K562 (cell line): ENCODE data around the gene SARS2. TPM values are rescaled to one million over a fixed set of nuclear protein-coding genes. Genes with fewer than 3 reads are reported as not detected.

Source experiments
- CXXC5 ChIP-seq: fragments of 250-450 bp; sonication (Bioruptor Pico); IDR thresholded peaks from 2 replicates; pipeline ENCODE4 v1.8.0; 2022; ENCODE audit warnings: inconsistent platforms, mild to moderate bottlenecking, moderate library complexity
- DACH1 ChIP-seq: fragments of 450-650 bp; IDR thresholded peaks from 2 replicates; pipeline ENCODE4 v1.6.1; 2018; ENCODE audit not compliant: partially characterized antibody
- KDM5B ChIP-seq: fragments of 200-600 bp; sonication (generic); IDR thresholded peaks from 2 replicates; pipeline ENCODE4 v1.6.1; 2012; ENCODE audit warnings: low read depth, mild to moderate bottlenecking, moderate library complexity, low read length, control low read depth, inconsistent platforms; ENCODE audit not compliant: insufficient replicate concordance
- KLF16 ChIP-seq: IDR thresholded peaks from 2 replicates; pipeline ENCODE4 v1.6.1; 2016; ENCODE audit warnings: antibody characterized with exemption
- MYC ChIP-seq, 2 experiments: fragments of 250-450 bp in 1 of 2; sonication (Bioruptor Pico) in 1 of 2; IDR thresholded peaks; 2 replicates each; pipeline versions ENCODE4 v1.5.1 to v1.6.1; 2012 to 2021; ENCODE audit warnings: low read depth in 2 of 2, borderline replicate concordance in 1 of 2, improper control_type of control experiment in 1 of 2, low read length in 1 of 2, mild to moderate bottlenecking in 1 of 2, moderate library complexity in 1 of 2
- NONO ChIP-seq, 2 experiments: fragments of 200-400 bp in 1 of 2; fragments of 450-650 bp in 1 of 2; formaldehyde crosslinking in 1 of 2; IDR thresholded peaks; 2 replicates each; pipeline ENCODE4 v1.6.1; 2017; ENCODE audit warnings: low read depth in 2 of 2, mild to moderate bottlenecking in 2 of 2, moderate library complexity in 2 of 2, low read length in 1 of 2
- NR2C1 ChIP-seq, 2 experiments: fragments of 450-650 bp; IDR thresholded peaks; 2 replicates each; pipeline ENCODE4 v1.6.1; 2017; ENCODE audit warnings: mild to moderate bottlenecking in 2 of 2, antibody characterized with exemption in 1 of 2, inconsistent platforms in 1 of 2, missing compliant biosample characterization in 1 of 2, missing genetic modification characterization in 1 of 2
- POLR2A ChIP-seq: fragments of 450-650 bp; conservative IDR thresholded peaks from 2 replicates; pipeline ENCODE4 v1.6.1; 2016
- SAP30 ChIP-seq: fragments of 200-600 bp; sonication (generic); IDR thresholded peaks from 2 replicates; pipeline ENCODE4 v1.6.1; 2012; ENCODE audit warnings: borderline replicate concordance, low read depth, mild to moderate bottlenecking, moderate library complexity, low read length, control low read depth, inconsistent platforms; ENCODE audit not compliant: insufficient read depth, poor library complexity, severe bottlenecking
- SP1 ChIP-seq: sonication (generic); formaldehyde crosslinking; IDR thresholded peaks from 2 replicates; pipeline ENCODE4 v1.8.1; 2022; ENCODE audit warnings: mild to moderate bottlenecking, missing genetic modification reagents
- SUPT5H ChIP-seq: fragments of 450-650 bp; IDR thresholded peaks from 2 replicates; pipeline ENCODE4 v1.6.1; 2016
- TAF7 ChIP-seq: fragments of 450-650 bp; IDR thresholded peaks from 2 replicates; pipeline ENCODE4 v1.6.1; 2016; ENCODE audit warnings: missing genetic modification characterization, missing compliant biosample characterization
- TARDBP ChIP-seq: fragments of 450-650 bp; IDR thresholded peaks from 2 replicates; pipeline ENCODE4 v1.6.1; 2016
- U2AF2 ChIP-seq: fragments of 200-400 bp; formaldehyde crosslinking; optimal IDR thresholded peaks from 2 replicates; pipeline ENCODE3; 2017; ENCODE audit warnings: low read depth, mild to moderate bottlenecking, low read length
- polyA plus RNA-seq, 8 experiments: library from polyadenylated mRNA; depleted of rRNA in 4 of 8; stranded (reverse) in 5 of 8; unstranded in 3 of 8; fragments of >200 nt; fragmentation: Nextera tagmentation in 2 of 8; fragmentation: Illumina TruSeq in 1 of 8; extraction: Ambion mirVana in 2 of 8; extraction: Trizol in 1 of 8; gene quantifications; 2 replicates each; pipeline versions ENCODE4 v1.2.1 to v1.2.3, GENCODE V29; 2011 to 2014; ENCODE audit warnings: inconsistent platforms in 1 of 8, missing spikeins in 1 of 8
- total RNA-seq, 7 experiments: library from RNA; depleted of rRNA in 6 of 7; stranded (reverse); fragments of >200 nt in 6 of 7; fragmentation: Illumina TruSeq in 2 of 7; extraction: Trizol in 2 of 7; gene quantifications; 2 replicates each; pipeline versions ENCODE4 v1.2.1 to v1.2.3, GENCODE V29; 2011 to 2021; ENCODE audit warnings: low replicate concordance in 1 of 7
- TF ChIP-seq, protein P1 (sequence below), 3 experiments: IDR thresholded peaks in 2 of 3; conservative IDR thresholded peaks in 1 of 3; 2 replicates each; pipeline ENCODE4 v1.5.1; 2011 to 2012; ENCODE audit warnings: low read length in 3 of 3, mild to moderate bottlenecking in 3 of 3, control low read depth in 2 of 3, improper control_type of control experiment in 1 of 3, inconsistent platforms in 1 of 3, low read depth in 1 of 3, mixed read lengths in 1 of 3, moderate library complexity in 1 of 3; ENCODE audit not compliant: insufficient read depth in 2 of 3
- TF ChIP-seq, protein P2 (sequence below): fragments of 250-450 bp; sonication (Bioruptor Pico); IDR thresholded peaks from 2 replicates; pipeline ENCODE4 v1.5.0; 2022; ENCODE audit warnings: mild to moderate bottlenecking
- TF ChIP-seq, protein P3 (sequence below): fragments of 450-650 bp; formaldehyde crosslinking; IDR thresholded peaks from 2 replicates; pipeline ENCODE4 v1.4.0; 2020; ENCODE audit warnings: mild to moderate bottlenecking, moderate library complexity
- TF ChIP-seq, protein P4 (sequence below), 2 experiments: fragments of 200-800 bp in 1 of 2; sonication (Bioruptor generic) in 1 of 2; sonication (generic) in 1 of 2; formaldehyde crosslinking in 1 of 2; IDR thresholded peaks in 1 of 2; conservative IDR thresholded peaks in 1 of 2; 2 replicates each; pipeline versions ENCODE4 v1.5.0 to v1.6.1; 2016 to 2020; ENCODE audit warnings: missing compliant biosample characterization in 1 of 2, missing genetic modification characterization in 1 of 2, missing genetic modification reagents in 1 of 2

SARS2 gene
- total and polyA plus RNA-seq, 9 of the 15 experiments (the other 6 are each of a cell fraction or from before 2014, with no cell fraction given): 3.1 to 59.1 (median 31.7) TPM

DNA sequence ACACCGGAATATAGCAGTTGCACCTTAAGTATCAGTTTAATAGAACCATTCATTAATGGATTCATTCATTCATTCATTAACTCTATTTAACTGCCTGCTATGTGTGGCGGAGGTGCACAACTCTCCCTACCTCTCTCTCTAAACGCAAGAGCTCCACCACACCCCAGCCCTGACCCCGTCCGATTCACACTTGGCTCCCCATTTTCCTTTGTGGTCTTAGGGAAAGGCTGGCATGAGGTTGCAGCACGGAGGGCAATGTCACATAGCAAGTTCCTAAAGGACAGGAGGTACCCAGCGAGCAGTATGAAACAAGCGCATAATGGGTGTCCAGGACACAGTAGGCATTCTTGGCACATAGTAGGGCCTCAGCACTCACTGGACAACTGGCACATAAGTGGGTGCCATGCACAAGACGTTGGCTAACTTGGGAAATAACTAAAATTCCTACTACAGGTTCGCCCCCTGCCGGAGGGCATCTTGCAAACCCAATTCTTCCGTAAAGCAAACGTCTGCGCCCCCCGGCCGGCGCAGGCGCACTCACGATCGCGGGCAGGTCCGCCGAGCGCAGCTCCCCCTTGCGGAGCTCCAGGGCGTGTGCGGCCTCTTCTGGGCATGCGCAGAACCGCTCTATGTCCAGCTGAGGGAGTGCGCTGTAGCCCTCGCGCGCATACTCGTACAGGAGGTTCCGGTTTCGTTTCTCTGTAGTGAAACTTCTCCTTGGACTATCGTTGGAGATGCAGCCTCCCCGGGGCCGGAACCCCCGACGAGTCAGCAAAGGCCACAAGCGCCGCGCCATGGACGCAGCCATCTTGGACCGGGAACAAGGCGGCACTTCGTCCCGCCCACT is at the start of gene SARS2 (continued):
- TF ChIP-seq SAP30: peak; percentile 61
- TF ChIP-seq MYC (IDR thresholded peaks at IDR 0.05; ENCODE audit: low read depth, low read length): peak; percentile 85
- TF ChIP-seq MYC (CRISPR knock-in tag; IDR thresholded peaks at IDR 0.05; ENCODE audit: borderline replicate concordance, low read depth): no peak
- peak; percentile 71 for TF ChIP-seq KDM5B
- TF ChIP-seq NR2C1 (IDR thresholded peaks at IDR 0.05): 0 out of 2 replicates have a peak, but pooled peaks have one; percentile 46
- TF ChIP-seq NR2C1 (tag; IDR thresholded peaks at IDR 0.05): 0 out of 2 replicates have a peak, but pooled peaks have one; percentile 12
- TF ChIP-seq DACH1: peak; percentile 26
- TF ChIP-seq TAF7 (tag): peak; percentile 90
- peak; percentile 85 for TF ChIP-seq CXXC5 (CRISPR knock-in tag)
- TF ChIP-seq, protein P1, sequence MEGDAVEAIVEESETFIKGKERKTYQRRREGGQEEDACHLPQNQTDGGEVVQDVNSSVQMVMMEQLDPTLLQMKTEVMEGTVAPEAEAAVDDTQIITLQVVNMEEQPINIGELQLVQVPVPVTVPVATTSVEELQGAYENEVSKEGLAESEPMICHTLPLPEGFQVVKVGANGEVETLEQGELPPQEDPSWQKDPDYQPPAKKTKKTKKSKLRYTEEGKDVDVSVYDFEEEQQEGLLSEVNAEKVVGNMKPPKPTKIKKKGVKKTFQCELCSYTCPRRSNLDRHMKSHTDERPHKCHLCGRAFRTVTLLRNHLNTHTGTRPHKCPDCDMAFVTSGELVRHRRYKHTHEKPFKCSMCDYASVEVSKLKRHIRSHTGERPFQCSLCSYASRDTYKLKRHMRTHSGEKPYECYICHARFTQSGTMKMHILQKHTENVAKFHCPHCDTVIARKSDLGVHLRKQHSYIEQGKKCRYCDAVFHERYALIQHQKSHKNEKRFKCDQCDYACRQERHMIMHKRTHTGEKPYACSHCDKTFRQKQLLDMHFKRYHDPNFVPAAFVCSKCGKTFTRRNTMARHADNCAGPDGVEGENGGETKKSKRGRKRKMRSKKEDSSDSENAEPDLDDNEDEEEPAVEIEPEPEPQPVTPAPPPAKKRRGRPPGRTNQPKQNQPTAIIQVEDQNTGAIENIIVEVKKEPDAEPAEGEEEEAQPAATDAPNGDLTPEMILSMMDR (IDR thresholded peaks at IDR 0.05 in 2 of 3, conservative IDR thresholded peaks at IDR 0.05 in 1 of 3; ENCODE audit: insufficient read depth in 2 of 3, low read depth in 1 of 3, low read length in 3 of 3): peak; percentile 98 to 99 (median 98)
- TF ChIP-seq KLF16: peak; percentile 77
- peak; percentile 98 for TF ChIP-seq SP1 (CRISPR knock-in tag)
- TF ChIP-seq NONO (IDR thresholded peaks at IDR 0.05; ENCODE audit: low read depth in 2 of 2, low read length in 1 of 2): peak in 1 of 2 experiments; percentile 52; a peak in 1 of 4 replicates
- peak; percentile 87 for TF ChIP-seq TARDBP
- TF ChIP-seq, protein P2, sequence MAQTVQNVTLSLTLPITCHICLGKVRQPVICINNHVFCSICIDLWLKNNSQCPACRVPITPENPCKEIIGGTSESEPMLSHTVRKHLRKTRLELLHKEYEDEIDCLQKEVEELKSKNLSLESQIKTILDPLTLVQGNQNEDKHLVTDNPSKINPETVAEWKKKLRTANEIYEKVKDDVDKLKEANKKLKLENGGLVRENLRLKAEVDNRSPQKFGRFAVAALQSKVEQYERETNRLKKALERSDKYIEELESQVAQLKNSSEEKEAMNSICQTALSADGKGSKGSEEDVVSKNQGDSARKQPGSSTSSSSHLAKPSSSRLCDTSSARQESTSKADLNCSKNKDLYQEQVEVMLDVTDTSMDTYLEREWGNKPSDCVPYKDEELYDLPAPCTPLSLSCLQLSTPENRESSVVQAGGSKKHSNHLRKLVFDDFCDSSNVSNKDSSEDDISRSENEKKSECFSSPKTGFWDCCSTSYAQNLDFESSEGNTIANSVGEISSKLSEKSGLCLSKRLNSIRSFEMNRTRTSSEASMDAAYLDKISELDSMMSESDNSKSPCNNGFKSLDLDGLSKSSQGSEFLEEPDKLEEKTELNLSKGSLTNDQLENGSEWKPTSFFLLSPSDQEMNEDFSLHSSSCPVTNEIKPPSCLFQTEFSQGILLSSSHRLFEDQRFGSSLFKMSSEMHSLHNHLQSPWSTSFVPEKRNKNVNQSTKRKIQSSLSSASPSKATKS (CRISPR knock-in tag): no peak
- TF ChIP-seq, protein P3, sequence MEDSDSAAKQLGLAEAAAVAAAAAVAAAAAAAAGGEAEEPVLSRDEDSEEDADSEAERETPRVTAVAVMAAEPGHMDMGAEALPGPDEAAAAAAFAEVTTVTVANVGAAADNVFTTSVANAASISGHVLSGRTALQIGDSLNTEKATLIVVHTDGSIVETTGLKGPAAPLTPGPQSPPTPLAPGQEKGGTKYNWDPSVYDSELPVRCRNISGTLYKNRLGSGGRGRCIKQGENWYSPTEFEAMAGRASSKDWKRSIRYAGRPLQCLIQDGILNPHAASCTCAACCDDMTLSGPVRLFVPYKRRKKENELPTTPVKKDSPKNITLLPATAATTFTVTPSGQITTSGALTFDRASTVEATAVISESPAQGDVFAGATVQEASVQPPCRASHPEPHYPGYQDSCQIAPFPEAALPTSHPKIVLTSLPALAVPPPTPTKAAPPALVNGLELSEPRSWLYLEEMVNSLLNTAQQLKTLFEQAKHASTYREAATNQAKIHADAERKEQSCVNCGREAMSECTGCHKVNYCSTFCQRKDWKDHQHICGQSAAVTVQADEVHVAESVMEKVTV (CRISPR knock-in tag): peak; percentile 79
- TF ChIP-seq POLR2A: peak; percentile 96
- peak; percentile 91 for TF ChIP-seq SUPT5H
- TF ChIP-seq U2AF2: no peak
- TF ChIP-seq, protein P4, sequence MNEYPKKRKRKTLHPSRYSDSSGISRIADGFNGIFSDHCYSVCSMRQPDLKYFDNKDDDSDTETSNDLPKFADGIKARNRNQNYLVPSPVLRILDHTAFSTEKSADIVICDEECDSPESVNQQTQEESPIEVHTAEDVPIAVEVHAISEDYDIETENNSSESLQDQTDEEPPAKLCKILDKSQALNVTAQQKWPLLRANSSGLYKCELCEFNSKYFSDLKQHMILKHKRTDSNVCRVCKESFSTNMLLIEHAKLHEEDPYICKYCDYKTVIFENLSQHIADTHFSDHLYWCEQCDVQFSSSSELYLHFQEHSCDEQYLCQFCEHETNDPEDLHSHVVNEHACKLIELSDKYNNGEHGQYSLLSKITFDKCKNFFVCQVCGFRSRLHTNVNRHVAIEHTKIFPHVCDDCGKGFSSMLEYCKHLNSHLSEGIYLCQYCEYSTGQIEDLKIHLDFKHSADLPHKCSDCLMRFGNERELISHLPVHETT (CRISPR knock-in tag; conservative IDR thresholded peaks at IDR 0.05 in 1 of 2, IDR thresholded peaks at IDR 0.05 in 1 of 2): peak in 1 of 2 experiments; percentile 97; a peak in 2 of 4 replicates
